ENCODE results near the gene RRP9.

The RRP9 gene

GRCh38 chr3:51955893-51956770 is 14.4 kb upstream of the RRP9 start:
- DNase-seq (ENCODE audit: low spot score), result peak; percentile 78

GRCh38 chr3:51955175-51955892 is 13.6 kb upstream of the RRP9 start, which contains the start of gene GPR62:
TSS of gene GPR62 (plus strand) at chr3:51955381. CDS start at chr3:51955653, 272 bp downstream.
- no peak for DNase-seq (ENCODE audit: low spot score)

GRCh38 chr3:51954713-51955112 is 13.0 kb upstream of the RRP9 start:
- DNase-seq (ENCODE audit: low spot score), result no peak

- no peak for DNase-seq (ENCODE audit: low spot score)
These were observed 12.4 kb upstream of the RRP9 start for GRCh38 chr3:51954105-51954504.

- no peak for DNase-seq (ENCODE audit: low spot score)
These were observed 11.7 kb upstream of the RRP9 start for GRCh38 chr3:51953445-51953844.

GRCh38 chr3:51950899-51951298 is 9.2 kb upstream of the RRP9 start:
- DNase-seq (ENCODE audit: low spot score), result no peak

- DNase-seq (ENCODE audit: low spot score), result no peak
These were observed 7.4 kb upstream of the RRP9 start for GRCh38 chr3:51949121-51949520.

- no peak for DNase-seq (ENCODE audit: low spot score)
These were observed 6.4 kb upstream of the RRP9 start for GRCh38 chr3:51948016-51948580.

- DNase-seq (ENCODE audit: low spot score), result no peak
These were observed 5.7 kb upstream of the RRP9 start for GRCh38 chr3:51947215-51947900.

GRCh38 chr3:51946796-51947195 is 5.1 kb upstream of the RRP9 start:
- no peak for DNase-seq (ENCODE audit: low spot score)

- DNase-seq (ENCODE audit: low spot score), result no peak
These were observed 4.4 kb upstream of the RRP9 start for GRCh38 chr3:51945926-51946705.

- DNase-seq (ENCODE audit: low spot score), result peak; percentile 43
These were observed 3.5 kb upstream of the RRP9 start for GRCh38 chr3:51945031-51945840.

GRCh38 chr3:51944451-51945021 is 2.8 kb upstream of the RRP9 start:
- peak; percentile 43 for DNase-seq (ENCODE audit: low spot score)

GRCh38 chr3:51943451-51944391 is 2.0 kb upstream of the RRP9 start:
- DNase-seq (ENCODE audit: low spot score), result peak; percentile 49

GRCh38 chr3:51942603-51943450 is 1.1 kb upstream of the RRP9 start:
- DNase-seq (ENCODE audit: low spot score), result no peak

GRCh38 chr3:51941463-51941797 is 274 bp downstream of the RRP9 start:
- DNase-seq (ENCODE audit: low spot score), result no peak

- no peak for DNase-seq (ENCODE audit: low spot score)
These were observed 849 bp downstream of the RRP9 start for GRCh38 chr3:51940648-51941462.

All from ecto neural progenitor cell (in vitro differentiated cells).